ENCODE measurements around the gene FAU.

Gene FAU

DNA sequence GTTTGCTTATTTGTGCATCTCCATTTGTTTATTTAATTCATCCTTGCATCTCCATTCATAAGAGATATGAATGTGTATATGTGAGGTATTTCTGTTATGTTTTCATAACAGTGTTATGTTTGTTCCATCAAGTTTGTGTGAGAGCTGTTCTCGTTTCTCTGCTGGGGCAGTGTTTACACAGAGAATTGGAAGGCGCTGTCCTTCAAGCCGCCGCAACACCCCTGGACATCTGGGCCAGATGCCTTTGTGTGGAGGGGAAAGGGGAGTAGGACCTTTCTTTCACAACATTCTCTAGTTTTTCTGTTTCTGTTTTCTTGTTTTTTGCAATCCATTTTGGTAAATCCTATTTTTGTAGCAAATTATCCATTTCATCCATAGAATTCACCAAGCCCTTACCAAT lies 17.3 kb downstream of the FAU start:
- no peak for DNase-seq

DNA sequence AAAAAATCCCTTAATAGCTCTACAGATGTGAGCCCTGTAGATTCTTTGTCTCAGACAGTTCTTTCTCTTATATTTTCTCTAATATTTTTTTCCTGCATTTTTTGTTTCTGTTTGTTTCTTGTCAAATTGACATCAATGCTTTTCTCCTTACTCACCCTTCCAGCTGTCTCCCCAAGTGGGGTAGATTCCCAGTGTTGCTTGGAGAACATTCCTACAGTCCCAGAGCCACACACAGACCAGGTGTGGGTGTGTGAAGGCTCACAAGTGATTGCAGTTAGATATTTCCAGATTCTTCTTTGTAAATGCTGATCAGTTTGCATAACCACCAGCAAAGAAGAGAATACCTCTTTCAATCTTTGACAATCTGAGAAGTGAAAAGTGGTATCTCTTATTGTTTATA lies 18.5 kb downstream of the FAU start:
- no peak for DNase-seq

DNA sequence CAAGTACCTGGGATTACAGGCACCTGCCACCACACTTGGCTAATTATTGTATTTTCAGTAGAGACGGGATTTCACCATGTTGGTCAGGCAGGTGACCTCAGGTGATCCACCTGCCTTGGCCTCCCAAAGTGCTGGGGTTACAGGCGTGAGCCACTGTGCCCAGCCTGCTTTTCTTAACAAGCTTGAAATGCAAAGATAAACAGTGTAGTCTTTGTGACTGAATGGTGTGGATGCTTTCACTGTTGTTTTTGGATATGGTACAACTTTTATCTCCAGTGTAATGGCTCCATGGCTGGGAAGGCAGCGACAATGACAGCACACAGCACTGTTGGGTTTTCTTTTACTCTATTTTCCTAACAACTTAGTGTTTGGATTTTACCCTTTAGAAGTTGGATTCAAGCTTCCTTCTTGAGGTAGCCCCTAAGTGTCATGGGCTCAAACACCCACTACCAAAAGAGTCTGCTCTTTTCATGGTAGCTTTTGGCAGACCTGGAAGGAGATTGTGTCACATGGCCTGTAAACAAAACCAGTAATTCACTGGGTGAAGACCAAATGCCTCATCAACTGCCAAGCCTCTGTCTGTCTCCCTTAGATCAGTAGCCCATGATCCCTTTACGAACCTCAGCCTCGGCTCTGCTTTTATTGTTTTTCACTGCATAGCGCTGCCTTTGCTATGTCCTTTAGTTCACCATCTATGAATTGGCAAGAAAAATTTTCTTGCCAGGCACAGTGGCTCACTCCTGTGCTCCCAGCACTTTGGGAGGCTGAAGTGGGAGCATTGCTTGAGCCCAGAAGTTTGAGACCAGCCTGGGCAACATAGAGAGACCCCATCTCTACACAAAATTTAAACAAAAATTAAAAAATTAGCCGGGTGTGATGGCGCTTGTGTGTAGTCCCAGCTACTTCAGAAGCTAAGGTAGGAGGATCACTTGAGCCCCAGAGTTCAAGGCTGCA lies 19.5 kb downstream of the FAU start:
- DNase-seq = no peak

DNA sequence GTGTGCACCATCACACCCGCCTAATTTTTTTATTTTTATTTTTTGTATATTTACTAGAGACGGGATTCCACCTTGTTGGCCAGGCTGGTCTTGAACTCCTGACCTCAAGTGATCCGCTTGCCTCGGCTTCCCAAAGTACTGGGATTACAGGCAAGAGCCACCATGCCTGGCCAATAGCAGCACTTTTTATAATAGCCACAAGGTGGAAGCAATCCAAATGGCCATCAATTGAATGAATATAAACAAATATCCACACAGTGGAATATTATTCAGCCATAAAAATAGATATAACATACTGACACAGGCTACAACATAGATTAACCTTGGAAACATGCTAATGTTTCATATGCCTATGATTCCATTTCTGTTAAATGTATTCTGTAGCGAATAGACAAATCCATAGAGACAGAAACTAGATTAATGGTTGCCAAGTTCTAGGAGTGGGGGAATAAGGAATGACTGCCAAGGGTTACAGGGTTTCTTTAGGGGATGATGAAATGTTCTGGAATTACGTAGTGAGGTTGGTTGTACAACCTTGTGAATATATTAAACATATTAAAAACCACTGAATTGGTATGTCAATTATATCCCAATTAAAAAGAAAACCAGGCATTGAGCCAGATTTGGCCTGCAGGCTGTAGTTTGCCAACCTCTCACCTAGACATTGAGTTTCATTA lies 21.1 kb downstream of the FAU start:
- no peak for DNase-seq

DNA sequence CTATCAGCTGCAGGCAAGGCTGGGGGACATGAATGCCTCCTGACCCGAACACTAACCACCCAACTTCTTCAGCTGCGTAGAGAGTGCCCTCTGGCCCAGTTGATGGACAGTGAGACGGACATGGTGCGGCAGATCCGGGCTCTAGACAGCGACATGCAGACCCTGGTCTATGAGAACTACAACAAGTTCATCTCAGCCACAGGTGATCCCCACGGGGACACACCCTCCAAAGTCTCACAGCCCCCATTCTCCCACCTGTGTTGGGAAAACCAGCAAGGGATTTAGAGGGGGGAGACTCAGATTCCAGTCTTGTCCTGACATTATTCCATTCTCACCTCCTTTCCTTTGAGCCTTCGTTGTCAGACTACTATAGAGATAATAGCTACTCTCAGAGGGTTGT lies 25.0 kb downstream of the FAU start:
- DNase-seq = no peak

DNA sequence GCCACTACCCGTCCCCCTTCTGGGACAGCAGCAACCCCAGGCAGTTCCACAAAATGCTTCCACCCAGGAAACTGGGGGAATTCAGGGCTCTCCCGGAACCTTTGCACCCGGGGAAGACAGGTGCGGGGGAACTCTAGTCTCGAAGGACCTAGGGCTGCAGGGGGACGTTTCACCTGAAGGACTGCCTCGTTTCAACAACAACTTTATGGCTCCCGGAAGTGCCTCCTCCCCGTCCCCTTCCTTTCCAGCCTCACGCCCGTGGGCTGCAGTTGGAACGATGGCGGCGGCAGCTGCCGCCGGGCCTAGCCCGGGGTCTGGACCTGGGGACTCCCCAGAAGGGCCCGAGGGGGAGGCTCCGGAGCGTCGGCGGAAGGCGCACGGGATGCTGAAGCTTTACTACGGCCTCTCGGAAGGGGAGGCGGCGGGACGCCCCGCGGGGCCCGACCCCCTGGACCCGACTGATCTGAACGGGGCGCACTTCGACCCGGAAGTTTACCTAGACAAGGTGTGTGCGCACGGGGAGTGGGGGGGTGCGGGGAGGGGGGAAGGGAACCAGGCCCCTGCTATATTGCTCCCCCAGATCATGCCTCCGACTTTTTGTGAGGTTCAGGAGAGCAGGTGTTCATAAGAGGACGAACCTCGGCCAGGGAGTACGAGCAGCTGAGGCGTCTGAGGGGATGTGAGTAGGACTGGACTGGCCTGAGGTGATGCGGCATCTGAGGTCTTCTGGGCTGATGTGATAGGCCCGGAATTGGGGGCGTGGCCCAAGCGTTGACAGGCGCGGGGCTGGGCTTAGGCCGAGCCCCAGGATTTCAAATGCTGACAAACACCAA lies 25.7 kb downstream of the FAU start, which contains the start of gene VPS51:
VPS51 (plus strand) TSS at position 241 of the 833 bp plus-strand sequence; CDS start at position 278, 37 bp downstream.
- peak; percentile 81 for DNase-seq

DNA sequence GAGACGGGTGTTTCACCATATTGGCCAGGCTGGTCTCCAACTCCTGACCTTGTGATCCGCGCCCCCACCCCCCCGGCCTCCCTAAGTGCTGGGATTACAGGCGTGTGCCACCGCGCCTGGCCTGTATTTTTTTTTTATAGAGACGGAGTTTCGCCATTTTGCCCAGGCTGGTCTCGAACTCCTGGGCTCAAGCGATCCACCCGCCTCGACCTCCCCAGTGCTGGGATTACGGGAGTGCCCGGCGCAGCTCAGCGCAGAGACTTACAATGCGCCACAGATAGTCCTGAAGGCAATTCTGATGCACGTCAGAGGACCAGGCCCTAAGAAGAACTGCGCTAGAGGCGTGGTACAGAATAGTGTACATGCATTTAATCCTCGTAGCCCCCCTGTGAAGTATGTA lies 26.5 kb downstream of the FAU start:
- no peak for DNase-seq

DNA sequence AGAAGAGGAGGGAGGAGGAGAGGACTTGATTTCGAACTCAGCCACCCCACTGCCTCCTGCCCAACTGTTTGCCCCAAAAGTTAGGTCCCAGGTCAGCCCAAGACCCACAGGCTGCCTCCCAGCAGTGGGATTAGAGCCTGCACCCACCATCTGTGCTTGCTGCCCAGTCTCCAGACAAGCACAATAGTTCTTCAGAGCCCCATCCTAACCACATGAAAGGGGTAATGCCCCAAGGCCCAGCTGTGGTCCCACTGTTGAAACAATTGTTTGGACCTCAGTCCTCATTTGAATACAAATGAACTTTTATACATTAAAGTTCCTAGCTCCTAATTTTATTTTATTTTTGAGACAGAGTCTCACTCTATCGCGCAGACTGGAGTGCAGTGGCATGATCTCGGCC lies 31.3 kb downstream of the FAU start:
- no peak for DNase-seq

DNA sequence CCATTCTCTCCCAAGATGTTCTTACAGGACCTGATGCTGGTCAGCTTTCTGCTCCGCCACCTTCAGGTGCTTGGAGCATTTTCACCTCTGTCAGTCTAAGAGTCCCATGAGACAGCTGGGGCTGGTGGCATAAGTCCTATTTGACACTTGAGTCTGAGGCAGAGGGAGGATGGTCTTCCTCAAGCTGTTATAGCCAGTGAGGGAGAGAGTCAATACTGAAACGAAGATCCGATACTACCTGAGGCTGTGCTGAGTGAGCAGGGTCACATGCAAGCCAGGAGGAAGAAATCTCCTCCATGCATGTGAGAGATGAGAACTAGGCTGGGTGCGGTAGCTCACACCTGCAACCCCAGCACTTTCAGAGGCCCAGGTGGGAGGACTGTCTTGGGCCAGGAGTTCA lies 32.3 kb downstream of the FAU start:
- no peak for DNase-seq

DNA sequence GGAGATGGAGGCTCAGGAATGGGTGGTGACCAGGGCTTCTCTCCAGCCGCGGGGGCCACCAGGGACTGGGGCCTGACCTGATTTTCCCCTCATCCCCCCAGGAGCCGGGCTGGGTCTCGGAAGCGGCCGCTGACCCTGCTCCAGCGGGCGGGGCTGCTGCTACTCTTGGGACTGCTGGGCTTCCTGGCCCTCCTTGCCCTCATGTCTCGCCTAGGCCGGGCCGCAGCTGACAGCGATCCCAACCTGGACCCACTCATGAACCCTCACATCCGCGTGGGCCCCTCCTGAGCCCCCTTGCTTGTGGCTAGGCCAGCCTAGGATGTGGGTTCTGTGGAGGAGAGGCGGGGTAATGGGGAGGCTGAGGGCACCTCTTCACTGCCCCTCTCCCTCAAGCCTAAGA lies 34.1 kb downstream of the FAU start:
- no peak for DNase-seq

DNA sequence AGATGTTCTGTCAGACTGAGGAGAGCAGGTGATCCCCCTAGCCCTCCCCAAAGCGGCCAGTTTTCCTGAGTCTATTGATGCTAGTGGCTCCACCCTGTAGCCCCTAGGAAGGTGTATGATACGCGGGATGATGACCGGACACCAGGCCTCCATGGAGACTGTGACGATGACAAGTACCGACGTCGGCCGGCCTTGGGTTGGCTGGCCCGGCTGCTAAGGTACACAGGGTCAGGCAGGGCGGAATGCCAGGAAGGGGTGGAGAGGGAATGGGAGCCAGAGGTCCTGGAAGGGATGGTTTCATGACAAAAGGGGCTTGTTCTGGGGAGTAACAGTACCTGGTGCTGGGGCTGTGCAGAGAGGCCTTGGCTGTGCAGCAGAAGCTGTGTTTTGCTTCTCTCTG lies 34.7 kb downstream of the FAU start:
- no peak for DNase-seq

DNA sequence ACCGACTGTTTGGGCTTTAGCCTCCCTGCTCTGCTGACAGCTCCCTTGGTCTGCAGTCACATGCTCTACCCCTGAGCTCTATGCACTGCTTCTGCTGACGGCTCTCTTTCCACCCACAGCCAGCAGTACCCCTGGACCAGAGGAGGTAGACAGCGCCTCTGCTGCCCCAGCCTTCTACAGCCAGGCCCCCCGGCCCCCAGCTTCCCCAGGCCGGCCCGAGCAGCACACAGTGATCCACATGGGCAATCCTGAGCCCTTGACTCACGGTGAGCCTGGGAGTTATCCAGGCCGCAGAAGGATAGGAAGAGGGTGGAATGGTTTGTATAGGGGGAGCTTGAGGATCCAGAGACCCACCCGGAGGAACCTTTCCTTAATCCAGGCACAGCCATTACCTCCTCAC lies 35.1 kb downstream of the FAU start:
- no peak for DNase-seq

DNA sequence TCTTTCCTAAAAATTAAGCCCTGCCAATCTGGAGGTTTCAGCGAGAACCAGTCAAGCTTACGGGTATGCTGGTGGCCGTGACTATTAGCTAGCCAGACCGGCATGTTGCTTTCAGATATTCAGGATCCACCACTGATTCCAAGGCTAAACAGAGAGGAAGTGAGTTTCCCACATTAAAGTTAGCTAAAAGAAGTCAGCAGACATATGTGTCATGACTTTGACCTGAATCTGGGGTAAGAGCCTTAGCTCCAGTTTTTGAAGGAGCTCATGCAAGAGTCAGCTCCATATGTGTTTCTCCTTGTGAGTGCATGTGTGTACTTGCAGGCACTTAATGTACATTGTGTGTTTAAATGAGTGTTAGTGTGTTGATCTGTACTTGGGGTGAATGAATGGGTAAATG lies 36.5 kb downstream of the FAU start:
- no peak for DNase-seq

DNA sequence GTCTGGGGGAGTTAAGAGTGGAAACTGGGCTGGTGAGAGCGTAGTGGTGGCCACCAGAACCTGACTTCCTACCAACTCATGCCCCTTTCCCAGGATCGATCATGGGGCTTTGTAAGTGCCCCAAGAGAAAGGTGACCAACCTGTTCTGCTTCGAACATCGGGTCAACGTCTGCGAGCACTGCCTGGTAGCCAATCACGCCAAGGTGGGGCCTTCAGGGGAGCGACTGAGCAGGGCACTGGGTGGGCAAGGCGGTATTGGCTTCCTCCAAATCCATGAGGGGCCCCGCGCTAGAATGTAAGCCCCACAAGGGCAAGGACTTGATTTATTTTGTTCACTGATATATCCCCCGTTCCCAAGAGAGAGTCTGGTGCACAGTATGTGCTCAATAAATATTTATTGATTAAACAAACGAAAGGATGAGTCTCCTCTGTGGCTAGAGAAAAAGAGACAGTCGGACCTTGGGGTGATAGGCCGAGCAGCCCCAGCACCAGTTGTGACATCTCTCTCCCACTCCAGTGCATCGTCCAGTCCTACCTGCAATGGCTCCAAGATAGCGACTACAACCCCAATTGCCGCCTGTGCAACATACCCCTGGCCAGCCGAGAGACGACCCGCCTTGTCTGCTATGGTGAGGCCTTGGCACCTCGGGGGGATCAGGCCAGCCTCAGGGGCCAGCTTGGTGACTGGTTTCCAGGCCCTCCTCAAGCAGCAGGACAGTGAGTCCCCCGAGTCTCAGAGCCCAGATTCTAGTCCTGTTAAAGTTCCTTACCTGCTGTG lies 37.1 kb downstream of the FAU start:
- no peak for DNase-seq

DNA sequence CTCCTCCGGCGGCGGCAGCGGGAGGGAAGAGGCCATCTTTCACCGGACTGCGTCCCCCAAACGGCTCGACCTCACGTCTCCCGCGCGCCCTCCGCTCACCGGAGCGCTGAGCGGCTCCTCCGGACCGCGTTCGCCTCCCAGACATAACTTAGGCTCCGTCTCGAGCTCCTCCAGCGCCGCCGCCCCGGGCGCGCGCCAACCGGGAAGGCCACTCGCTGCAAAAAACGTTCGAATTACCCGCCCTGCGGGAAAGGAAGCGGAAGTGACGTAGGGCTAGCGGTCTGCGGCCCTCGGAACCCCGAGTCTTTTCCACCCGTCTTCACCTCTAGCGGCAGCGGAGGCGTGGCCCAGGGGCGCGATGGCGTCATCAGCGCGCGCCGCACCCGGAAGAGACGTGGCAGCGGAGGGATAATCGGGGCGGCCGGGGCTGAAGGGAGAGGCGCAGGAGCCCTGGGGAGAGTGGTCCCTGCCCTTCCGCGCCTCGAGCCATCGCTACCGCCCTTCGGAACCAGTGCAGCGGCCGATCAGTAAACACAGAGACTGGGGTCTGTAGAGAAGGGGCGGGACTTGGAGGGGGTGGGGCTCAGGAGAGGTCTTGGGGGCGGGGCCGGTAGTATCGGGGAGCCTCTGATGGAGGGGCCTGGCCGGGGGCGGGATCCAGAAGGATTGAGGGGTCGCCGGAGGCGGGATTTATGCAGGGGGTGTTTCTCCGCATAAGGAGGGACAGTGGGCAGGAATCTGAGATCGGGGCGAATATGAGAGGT lies 37.9 kb downstream of the FAU start, which contains the start of the genes CDCA5 and ZFPL1:
CDCA5 (minus strand) TSS at position 207 of the 764 bp plus-strand sequence; CDS start at position 145, 62 bp downstream.
ZFPL1 (plus strand) TSS at position 389 of the 764 bp plus-strand sequence. CDS start 477 bp downstream, outside the sequence.
- DNase-seq = peak; percentile 91

DNA sequence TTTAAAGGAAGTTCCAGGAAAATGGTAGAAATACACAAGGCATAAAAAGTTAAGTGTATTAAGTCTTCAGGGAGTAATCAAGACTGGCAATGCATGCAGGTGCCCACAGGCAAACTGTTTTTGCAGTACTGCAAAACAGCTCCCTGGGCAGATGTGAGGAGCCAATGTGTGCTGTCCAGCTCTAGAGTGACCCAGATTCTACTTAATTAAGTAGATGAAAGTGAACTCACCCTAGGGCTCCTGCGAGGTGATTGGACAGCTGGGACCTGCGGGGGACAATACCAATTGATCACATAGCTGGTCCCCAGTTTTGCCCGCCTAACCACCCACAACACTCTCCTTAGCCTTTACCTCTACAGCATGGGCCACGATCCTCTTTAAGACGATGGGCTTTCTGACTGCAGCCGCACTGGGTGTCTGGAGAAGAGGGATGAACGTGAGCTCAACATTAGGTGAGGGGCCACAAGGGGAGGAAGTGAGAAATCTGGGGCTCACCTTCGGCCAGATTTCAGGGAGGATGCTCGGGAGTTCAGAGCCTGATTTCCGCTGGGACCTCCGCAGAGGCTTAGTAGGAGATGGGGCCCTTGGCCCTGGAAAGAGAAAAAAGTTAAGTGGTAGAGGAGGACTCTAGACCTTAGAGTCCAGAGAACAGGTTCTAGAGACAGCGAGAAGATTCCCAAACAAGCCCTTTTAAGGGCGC lies 38.6 kb downstream of the FAU start:
- DNase-seq = no peak

DNA sequence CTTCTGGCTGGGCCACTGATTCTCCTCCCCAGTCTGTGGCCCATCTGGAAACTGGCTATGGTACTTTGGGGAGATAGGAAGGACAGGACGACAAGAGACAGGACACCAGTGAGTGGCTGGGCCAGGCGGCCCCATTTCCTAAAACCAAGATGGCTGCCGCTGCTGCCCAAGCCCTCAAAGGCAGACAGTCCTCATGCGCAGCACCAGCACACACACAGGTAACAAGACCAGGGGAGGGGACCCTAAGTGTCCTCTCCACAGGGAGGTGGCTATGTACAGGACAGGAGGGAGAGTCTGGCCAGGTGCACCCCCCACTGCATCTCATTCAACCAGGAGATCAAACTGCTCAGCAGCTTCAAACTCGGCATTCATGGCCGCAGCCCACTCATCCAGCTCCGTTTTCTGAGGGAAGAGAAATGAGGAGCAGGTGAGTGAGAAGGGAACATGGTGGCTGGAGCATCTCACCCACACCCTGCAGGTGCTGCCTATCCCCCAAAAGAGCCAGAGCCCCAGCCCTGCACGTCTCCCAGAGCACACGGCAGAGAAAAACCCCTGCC lies 43.1 kb downstream of the FAU start:
- DNase-seq = no peak

DNA sequence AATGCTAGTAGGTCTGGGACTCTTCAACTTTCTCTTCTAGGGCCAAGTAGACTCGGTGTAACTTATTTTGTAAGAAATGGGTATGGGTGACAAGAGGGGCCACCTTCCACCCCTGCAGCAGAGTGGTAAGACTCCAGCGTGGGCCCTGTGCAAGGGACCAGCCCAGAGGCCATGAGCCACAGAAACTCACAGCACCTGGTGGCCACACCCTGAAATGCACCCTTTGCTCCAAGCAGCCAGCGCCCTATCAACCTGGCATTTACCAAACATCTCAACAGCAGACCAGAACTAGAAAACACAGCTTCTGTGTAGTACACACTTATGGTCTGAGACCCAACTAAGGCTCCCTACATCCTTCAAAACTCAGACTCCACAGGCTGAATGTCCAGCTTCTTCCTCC lies 43.8 kb downstream of the FAU start:
- DNase-seq = peak; percentile 30

DNA sequence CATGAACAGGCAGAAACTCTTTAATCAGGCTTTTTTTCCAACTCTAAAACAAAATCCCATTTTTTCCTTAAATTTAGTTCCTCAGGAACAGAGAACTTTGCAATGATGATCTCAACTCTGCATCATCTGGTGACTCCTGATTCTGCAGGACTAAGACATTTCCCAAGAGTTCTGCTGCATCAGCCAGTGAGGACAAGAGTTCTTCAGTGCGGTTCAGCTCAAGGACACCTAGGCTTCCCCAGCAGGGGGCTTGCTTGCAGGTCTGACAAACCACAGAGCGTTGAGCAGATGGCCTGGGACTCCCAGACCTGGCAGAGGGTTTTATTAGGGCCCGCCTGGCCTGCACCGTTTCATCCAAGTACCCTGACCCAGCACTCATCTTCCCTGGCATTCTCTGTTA lies 44.5 kb downstream of the FAU start:
- DNase-seq = no peak

DNA sequence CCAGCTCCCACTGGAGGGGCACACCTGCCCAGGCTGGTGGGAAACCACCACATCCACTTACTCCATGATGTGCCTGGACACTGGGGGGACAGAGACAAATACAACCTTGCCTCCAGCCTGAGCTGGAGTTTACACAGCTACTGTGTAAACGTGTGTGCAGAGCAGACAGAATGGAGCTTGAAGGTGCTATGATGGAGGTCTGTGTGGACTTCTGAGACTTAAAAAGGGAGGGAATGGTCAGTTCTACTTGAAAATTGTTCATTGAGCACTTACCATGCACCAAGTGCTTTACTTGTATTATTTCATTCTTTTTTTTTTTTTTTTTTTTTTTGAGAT lies 49.3 kb downstream of the FAU start:
- no peak for DNase-seq

All from NK-92 treated with Interleukin-12 subunit alpha and Interleukin-12 subunit beta, amount 100 ng/mL, for 24 hours (cell line).